Ecto neural progenitor cell (in vitro differentiated cells): ENCODE results near the gene COG2.
A peak's percentile ranks its signal among the peaks of the same experiment; 100 is the strongest.
"Not testable (repeated sequence)": the region's sequence is repeated elsewhere in the genome, so short reads cannot be mapped to it uniquely, and the experiment has no call there.

Source experiments
- DNase-seq: peaks from one replicate; pipeline ENCODE4 v3.0.0-alpha.2; 2018; ENCODE audit warnings: low spot score

Gene COG2, protein sequence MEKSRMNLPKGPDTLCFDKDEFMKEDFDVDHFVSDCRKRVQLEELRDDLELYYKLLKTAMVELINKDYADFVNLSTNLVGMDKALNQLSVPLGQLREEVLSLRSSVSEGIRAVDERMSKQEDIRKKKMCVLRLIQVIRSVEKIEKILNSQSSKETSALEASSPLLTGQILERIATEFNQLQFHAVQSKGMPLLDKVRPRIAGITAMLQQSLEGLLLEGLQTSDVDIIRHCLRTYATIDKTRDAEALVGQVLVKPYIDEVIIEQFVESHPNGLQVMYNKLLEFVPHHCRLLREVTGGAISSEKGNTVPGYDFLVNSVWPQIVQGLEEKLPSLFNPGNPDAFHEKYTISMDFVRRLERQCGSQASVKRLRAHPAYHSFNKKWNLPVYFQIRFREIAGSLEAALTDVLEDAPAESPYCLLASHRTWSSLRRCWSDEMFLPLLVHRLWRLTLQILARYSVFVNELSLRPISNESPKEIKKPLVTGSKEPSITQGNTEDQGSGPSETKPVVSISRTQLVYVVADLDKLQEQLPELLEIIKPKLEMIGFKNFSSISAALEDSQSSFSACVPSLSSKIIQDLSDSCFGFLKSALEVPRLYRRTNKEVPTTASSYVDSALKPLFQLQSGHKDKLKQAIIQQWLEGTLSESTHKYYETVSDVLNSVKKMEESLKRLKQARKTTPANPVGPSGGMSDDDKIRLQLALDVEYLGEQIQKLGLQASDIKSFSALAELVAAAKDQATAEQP

DNA sequence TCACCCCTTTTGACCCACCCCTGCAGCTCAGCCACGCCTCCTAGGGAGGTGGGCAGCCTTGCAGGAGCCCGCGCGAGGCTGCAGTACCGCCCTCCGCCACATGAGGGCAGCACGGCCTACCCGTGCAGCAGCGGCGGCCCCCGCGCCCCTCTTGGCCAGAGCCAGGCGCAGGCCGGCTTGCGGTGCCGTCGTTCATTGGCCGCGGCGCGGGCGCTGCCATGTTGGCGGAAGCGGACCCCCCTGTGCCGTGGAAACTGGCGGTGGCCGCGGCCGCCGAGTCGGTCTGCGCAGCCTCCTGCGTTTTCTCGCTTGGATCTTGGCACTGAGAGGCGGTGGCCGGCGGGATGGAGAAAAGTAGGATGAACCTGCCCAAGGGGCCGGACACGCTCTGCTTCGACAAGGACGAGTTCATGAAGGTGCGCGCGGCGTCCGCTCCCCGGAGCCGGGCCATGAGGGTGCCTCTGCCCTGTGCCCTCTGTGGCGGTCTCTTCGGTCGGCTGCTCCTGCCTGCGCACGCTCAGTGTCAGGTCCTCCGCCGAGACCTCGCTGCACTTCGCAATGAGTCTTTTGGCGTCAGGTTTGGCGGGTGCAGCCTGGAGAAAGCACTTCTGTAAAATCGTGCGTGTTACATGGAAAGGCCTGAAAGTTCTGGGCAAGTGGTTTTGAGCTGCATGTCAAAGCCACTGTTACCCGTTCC, at the start of gene COG2:
Gene COG2, plus strand, starts transcription at position 219 of the 697 bp plus-strand sequence. Its CDS starts 126 bp downstream, at position 345.
- DNase-seq = peak; percentile 99

DNA sequence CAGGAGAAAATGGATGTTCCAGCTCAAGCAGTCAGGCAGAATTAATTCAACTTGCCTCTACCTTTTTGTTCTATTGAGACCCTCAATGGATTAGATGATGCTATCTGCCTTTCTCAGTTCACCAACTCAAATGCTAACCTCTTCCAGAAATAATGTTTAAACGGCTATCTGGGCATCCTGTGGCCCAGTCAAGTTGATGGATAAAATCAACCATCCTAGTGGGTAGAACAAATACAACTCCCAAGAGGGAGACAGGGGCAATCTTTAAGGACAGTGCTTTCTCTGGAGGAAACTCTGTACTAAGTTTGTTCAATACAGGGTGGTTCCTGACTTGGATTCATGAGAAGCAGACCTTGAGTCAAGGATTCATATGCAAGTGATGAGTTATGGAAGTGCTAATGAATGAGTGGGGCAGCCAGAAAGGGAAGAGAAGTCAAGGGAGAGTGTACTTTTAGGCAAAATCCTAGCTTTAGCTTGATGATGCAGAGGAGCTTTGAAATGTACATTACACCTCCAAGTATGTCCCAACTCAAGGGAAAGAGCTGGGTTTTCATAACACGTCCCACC, 49.4 kb upstream of the COG2 start:
- DNase-seq = no peak

DNA sequence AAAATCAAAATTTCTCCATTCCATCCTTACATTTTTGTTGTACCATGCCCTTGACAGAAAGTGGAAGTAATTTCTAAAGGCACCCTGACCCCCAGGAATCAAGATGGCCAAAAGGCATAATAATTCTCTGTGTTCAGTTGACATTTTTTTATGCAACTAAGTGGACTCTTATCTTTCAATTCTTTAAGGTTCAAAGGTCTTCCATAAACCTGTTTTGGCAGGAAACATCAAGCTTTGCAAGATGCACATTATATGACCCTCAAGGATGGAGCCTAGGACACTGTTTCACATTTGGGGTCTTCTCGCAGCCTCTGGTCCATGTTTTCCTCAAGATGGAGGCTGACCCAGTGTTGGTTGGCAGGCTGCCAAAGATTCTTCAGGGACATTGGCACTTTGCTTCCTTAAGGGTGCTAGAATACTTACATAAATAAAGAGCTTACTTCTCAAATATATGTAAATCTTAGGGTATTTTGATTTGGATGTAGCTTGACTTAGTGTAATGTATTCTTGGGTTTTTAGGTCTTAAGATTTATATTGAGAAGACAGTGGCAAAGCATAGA, 48.0 kb upstream of the COG2 start:
- DNase-seq = no peak

DNA sequence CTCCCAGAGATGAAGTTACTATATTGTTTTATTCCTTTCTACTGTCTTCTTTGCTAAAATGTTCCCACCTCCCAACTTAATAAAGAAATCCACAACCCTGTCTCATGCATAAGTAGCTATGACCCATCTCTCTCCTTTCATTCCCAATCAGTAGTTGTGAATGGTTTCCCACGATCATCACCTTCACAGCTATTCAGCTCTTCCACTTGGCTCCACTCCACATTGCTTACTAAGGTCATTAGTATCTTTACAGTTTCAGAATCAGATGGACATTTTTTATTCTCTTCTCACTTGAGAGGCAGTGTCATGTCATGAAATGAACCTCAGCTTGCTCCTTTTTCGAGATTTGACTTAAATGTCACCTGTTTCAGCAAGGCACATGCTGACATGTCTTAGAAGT, 47.1 kb upstream of the COG2 start:
- no peak for DNase-seq

DNA sequence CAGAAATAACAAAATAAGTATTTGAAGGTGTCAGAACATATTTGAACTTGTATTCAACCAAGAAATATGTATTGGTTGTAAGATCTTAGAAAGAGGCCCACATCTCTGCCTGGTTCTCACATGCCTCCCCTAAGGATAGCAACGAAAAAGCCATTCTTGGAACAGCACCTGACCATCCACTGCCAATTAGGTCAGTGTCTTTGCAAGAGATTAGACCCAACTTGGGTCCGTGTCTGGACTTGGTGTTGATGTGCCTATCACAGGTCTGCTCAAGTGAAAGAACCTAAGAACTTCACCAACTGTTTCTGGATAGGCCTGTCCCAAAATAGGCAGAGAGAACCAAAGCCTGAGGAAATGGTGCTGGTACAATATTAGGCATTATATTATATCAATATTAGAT, 46.0 kb upstream of the COG2 start:
- no peak for DNase-seq

DNA sequence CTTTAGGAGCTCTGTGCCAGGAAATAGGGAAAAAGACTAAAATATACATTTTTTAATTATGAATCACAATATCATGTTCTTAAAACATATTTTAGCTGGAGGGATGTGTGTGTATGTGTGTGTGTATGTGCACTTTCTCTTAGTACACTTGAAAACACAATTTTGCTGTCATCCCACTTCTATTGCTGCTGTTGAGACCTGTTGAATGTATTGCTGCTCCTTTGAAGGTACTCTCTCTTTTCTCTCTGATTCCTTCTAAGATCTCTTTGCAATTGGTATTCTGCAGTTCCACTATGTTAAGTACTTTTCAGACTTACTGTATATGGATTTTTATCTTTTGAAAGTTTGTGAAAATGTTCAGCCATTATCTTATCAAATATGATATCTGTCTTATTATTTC, 43.5 kb upstream of the COG2 start:
- DNase-seq = no peak

DNA sequence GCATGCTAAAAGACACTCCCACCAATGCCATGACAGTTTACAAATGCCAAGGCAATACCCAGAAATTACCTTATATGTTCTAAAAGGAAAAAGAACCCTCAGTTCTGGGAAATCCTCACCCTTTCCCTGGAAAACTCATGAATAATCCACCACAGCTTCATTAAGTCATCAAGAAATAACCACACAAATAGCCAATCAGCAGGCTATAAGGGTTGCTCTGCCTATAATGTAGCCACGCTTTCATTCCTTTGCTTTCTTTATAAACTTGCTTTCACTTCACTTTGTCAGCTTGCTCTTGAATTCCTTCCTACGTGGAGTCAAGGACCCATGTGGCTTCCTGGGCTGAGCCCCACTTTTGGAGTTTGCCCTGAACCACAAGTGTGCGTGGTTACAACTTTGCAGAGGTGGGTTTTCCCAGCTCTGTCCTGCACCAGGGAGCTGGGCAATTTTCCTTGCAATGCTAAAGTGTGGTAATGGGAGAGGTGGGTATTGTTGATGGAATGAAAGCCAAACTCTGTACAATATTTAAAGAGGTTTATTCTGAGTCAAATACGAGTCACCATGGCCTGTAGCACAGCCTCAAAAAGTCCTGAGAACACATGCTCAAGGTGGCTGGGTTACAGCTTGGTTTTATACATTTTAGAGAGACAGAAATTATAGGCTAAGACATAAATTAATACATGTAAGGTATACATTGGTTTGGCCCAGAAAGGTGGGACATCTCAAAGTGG, 42.2 kb upstream of the COG2 start:
- no peak for DNase-seq

DNA sequence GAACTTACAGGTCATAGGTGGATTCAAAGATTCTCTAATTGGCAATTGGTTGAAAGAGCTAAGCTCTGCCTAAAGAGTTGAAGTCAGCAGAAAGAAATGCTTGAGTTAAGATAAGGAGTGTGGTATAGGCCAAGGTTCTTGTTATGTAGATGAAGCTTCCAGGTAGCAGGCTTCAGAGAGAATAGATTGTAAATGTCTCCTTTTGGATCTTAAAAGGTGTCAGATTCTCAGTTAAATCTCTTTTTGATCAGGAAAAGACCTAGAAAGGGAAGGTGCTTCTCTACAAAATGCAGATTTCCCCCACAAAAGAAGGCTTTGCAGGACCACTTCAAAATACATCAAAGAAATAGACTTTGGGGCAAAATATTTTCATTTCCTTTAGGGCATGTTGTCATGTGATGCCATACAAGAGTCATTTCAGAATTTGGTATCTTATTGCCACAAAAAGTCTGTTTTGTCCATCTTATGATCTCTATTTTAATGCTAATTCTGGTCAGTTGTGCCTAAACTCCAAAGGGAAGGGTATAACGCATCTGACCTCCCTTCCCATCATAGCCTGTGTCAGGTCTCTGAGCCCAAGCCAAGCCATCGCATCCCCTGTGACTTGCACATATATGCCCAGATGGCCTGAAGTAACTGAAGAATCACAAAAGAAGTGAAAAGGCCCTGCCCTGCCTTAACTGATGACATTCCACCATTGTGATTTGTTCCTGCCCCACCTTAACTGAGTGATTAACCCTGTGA, 41.5 kb upstream of the COG2 start:
- not testable (repeated sequence) for DNase-seq

DNA sequence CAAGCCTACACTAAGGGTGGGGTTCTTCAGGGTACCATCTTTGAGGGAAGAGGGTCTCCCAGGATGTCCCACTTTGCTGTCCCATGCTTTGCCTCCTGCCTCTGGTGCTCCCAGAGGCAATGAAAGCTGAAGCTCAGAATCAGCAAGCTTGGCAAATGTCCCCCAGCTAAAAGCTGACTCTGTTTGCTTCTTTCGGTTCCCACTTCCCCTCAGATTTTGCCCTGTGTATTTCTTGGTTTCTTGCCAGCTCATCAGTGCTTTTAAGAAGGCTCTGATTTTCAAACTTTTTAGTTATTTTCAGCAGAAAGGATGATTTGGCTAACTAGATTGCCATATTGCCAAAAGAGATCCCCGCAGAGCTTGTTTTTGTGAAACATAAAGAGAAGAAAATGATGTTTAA, 33.1 kb upstream of the COG2 start:
- DNase-seq = no peak

DNA sequence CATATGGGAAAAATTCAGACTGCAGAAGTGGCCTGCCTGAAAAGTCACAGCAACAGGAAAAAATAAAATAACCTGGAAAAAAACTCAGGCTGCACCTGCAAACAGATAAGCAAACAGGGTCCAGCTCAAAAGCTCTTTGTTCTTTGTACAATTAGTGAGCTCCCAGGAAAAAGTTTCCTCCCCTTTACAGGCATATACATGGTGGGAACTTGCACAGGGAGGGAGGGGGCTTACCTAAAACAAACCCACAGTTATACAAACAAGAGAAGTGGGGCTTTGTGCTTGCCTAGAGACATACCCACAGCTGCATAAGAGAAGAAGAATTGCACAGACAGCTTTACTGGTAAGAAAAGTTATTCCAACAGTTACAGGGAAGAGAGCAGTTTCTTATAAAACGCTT, 31.7 kb upstream of the COG2 start:
- DNase-seq = no peak

DNA sequence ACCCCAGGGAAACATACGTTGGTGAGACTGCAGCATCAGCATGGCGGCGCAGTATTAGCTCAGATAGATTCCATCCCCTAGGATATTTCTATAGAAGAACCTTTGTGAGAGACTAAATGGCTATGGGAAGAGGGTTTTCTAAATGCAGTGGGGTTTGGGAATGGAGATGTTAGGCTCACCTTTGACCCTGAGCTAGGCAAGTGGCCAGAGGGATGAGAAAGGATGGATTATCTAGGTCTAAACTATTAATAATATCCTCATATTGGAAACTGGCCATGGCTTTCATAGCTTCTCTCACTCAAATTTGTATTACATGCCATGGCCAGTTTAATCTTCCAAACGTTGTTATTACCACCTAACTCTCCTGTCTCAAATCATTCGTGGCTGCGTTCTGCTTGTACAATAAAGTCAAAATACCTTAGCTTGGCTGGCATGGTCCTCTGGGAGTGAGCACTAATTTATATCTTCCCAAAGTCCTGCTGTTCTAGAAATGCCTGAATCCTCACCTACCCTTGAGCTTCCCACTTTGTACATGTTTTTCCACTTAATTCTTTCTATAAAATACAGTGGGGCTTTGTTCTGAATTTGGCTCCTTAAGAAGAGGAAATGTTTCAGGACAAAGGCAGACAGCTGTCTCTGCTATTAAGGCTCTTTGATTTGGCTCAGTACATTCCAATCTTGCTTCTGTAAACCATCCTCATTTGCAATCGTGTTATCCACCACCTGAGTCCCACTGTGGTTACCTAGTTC, 31.0 kb upstream of the COG2 start:
- DNase-seq = no peak

DNA sequence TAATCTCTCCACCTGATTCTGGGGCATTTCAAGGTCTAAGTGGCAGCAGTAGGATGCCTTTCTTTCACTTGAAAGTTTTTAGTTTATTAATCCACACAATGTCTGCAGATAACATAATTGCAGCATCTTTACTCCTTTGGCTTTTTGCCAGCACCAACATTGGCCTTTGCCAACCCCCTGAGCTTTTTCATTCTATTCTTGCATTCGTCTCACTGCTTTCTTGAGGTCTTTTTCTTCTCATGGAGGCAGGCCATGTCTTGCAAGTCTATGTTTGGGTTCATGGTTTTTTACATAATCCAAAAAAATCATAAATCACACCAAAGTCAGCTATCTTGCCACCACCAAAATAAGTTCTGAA, 30.4 kb upstream of the COG2 start:
- no peak for DNase-seq

DNA sequence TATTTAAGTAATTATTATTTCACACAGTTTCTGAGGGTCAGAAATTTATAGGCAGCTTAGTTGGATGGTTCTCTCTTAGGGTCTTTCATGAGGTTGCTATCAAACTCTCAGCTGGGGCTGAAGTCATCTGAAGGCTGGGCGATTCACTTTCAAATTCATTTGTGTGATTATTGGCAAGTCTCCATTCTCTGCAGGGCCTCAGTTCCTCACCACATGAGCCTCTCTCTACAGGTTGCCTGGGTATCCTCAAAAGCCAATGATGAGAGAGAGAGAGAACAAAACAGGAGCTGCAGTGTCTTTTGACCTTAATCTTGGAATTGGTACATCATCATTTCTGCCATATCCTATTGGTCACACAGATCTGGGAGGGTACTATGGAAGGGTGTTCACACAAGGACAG, 29.6 kb upstream of the COG2 start:
- no peak for DNase-seq

DNA sequence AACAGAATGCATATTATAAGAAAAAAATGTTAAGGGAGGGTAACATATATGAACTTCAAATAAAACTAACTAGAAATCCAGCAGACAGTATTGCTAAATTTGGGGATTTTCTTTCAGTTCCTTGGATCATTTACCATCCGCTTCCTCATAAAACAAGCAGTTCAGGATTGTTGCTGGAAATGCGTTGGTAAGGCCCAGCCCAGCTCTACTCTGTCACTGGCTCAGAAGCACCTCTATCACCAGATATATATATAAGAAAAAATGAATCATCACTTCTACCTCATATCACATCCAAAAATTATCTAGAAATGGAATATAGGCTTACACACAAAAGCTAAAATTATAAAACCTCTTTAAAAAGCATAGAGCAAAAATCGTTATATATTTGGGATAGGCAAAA, 28.2 kb upstream of the COG2 start:
- DNase-seq = no peak

DNA sequence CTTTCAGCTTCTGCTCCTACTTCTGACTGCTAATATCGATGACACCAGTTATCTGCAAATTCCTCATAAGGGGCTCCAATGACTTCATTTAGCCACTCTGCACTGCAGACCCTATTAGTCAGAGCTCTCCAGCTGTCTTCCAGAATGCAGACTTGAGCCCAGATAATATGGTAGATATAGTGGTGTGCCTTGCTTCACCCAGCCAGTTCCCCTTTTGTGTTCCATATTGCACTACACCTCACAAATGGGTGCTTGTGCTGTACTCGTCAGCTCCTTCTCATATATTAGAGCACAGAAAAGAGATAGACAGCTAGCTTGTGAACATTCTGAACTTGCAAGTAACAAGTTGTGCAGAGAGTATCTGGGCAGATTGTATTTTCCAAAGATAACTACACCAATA, 23.7 kb upstream of the COG2 start:
- no peak for DNase-seq

DNA sequence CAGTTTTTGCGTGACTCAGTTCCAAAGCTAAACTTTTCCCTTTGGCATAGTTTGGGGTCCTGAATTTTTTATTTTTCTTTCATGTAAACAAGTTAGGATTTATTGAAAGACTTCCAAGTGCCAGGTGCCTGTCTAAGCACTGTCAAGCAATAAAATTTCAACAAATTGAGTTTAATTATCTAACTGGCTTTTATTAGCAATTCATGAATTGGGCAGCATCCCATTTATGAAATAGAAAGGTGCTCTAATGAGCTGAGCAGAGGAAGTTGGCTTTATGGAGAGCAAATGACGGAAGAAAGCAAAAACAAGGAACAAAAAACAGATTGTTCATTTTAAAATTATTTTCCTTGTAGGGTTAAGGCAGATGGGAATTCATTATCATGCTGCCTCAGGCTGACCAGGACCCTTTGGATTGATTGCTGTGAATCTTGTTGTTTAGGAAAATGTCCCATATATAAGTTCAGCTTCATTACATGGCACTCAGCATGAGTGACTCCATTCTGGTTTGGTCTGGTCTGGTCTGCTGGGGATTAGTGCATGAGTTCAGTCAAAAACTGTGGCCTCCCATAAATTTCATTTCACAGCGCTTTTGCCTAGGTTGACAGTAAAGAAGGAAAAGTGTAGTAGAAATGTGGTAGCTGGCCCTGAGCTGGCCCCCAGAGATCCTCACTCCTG, 21.5 kb upstream of the COG2 start:
- no peak for DNase-seq

DNA sequence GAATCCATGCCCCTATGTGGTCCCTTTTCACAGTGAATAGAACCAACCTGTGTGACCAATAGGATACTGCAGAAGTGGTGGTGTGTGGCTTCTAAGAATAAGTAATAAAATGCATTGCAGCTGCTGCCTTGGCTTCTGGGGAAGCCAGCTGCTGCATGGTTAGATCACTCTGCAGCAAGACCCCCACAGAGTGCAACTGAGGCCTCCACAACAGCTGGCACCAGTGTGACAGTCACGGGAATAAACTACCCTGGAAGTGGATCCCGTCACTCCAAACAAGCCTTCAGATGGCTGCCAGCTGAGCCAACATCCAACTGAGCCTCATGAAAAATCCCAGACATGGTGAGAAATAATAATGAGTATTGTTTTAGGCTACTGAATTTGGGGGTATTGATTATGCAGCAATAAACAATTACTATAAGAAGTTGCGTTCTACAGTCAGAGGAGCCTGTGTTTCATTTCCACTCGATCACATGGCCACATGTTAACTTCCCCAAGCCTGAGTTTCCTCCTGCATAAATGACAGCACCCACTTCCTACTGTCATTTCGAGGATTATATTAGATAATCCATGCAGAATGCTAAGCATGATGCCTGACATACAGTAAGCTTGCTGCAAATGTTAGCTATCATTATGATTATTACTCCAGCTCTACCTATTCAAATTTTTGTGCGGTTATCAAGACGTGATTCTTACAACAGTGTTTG, 20.8 kb upstream of the COG2 start:
- DNase-seq = no peak

DNA sequence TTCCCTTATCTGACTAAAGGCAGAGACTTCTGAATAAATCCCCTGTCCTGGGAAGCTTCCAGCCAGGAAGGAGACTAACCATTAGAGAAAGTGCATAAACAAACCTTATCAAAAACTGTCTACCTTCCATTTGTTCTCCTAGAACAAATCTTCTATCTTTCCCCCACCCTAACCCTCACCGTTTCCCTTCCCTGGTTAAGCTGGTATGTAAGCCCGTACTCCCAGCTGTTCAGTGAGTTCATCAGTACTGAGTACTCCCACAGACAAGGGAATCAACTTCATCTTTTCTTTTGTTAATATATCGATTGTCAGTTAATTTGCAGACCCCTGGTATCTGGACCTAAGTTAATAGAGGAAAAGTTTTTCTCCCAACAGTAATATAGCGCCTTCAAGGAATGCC, 20.1 kb upstream of the COG2 start:
- no peak for DNase-seq

DNA sequence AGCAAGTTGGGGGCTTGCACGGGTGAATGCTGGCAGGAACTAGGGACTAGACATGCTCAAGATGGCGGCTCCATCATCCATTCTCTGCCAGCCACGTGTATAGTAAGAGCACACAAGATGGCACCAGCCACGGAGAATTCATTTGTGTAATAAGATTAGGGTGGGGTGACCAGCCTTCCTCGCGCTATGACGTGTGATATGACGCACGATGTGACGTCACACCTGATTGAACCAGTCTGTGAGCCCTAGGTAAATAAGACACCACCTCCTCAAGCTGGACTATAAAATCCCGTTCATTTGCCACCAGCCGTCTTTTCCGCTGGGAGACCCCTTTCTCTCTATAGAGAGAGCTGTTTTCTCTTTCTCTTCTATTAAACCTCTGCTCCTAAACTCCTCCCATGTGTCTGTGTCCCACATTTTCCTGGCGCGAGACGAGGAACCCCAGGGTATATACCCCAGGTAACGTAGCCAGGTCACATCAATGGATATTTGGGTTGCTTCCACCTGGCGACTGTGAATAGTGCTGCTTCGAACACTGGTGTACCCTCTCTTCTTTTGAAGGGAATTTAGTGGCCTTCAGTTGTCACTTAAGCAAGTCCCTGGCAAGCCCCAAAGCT, 18.1 kb upstream of the COG2 start:
- no peak for DNase-seq
